Measurements from ENCODE around the gene CCDC102B.
"Not testable (repeated sequence)": the region's sequence is repeated elsewhere in the genome, so short reads cannot be mapped to it uniquely, and the experiment has no call there.

Gene CCDC102B

DNA sequence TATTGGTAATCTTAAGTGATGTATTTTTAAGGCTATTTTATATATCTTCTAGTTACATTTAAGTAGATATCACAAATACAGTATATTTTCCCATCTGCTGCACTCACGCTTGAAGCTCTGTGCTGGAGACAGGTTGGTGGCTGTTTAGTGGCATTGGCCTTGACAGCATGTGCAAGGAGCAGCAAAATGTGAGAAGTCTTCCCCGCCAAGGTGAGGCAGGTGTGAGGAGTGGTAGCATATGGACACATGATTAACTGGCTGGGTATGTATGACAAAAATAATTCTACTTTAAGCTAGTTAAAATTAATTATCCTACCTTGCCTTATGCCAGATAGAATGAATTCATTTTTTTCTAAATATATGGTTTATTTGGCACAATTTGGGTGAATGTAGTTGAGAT is 117.2 kb downstream of the CCDC102B start:
- no peak for DNase-seq

DNA sequence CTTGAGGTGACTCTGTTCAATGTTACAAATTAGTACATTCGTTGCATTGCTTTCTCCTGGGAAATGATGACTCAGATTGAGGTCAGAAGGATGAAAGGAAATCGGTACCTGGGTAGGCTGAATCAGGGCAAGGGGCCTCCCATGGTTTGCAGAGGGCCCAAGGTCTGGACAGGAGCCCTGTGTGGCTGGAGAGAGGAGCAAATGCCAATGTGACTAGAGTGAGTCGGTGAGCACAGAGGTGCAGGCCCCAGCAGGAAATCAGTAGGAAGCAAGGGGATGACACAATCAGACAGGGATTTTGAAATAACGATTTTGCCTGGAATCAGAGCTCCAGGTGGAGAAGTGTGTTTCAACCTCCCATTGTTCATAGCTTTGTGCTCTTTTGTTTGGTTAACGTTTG is 118.9 kb downstream of the CCDC102B start:
- DNase-seq: no peak

DNA sequence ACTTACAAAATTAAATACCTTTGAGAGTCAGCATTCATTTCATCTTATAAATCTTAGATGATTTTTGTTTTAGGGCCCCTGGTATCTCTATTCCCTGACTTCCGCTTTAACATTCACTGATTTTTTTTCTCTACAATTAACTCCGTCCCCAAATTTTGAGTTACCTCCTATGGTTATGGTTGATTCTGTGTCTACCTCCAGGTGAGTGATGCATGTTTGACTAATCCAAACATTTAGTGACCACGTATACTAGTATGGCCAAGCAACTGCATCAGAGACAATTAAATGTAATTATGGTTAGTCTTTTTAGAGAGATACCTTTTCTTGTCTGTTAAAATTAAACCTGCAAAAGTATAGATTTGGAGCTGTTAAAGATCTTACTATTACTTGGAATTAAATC is 120.3 kb downstream of the CCDC102B start:
- no peak for DNase-seq

DNA sequence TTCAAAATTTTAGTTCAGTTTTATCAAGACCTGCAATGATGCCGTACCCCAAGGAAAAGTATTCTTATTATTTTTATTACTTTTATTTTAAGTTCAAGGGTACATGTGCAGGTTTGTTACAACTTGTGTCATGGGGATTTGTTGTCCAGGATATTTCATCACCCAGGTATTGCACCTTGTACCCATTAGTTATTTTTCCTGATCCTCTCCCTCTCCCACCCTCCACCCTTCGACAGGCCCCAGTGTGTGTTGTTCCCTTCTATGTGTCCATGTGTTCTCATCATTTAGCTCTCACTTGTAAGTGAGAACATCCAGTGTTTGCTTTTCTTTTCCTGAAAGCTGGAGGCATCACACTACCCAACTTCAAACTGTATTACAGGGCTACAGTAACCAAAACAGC is 122.0 kb downstream of the CCDC102B start:
- no peak for DNase-seq

DNA sequence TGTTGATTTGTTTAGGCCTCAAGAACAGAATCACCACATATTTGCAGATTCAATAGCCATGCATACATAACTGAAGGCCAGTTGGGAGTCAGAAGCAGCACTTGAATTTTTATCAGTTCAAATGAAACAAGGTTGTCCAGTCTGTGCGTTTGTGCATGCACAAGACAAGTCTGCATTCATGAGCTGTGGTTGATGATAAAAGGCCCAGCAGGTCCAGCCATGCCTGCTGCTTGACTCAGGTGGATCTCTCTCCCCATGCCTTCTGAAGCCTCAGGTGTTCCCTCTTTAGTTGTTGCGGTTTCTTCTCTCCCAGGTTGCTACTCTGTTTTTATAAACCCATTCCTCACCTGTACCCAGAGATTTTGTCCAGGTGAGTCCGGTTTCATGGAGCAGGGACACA is 124.5 kb downstream of the CCDC102B start:
- no peak for DNase-seq

DNA sequence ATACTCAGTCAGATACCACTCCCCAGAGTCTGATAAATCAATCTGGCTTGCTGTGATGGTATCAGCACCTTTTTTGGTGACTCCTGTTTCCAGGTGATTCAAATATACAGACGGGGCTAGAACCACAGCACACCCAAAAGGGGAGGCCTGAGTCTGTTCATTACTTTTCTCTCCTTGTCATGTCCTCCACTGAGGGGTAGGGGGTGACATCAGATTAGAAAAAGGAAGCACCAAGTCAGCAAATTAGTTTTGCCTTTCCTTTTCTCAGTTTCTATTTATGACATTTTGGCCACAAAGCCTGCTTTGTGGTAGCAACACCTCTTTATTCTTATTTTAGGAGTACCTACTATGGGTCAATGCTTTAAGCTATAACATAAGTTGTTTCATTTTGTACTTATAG is 127.4 kb downstream of the CCDC102B start:
- no peak for DNase-seq

DNA sequence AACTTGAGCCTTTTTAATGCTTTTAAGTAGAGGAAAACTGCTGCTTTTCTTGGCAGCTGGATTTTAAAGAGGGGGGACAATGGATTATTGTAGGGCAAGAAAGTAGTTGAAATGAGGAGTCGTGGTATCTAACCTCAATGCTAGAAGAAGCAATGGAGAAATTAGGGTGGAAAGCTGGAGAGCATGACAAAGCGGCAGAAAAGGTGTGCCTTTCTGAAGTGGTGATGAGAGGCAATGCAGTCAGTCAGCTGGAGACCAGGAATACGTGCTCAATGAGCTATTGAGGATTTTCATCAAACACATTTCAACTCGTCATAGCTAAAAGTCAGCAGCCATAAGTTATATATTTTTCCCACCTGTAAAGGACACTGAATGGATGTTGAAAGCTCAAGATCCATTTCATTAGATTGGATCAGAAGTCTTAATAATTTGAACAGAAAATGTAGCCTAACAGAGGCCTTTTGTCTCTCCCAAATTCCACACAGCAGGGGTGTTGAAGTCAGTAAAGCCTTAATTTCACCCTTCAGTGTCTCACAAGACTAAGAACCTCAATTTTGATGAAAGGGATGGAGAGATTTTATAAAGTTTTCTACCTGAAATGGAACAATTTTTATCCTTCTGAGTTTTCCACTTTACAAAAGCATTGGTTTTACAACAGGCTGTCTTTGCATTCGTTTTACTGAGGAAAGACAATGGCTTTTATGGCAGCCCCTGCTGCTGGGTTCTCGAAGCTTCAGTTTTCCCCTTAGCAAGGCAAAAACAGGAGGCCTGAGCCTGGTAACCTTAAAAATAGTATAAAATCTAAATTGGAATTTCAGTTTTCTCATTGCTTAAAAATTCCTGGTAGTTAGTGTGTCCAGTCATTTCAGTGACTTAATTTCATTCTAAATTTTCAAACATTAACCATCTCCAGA is 131.1 kb downstream of the CCDC102B start:
- no peak for DNase-seq

DNA sequence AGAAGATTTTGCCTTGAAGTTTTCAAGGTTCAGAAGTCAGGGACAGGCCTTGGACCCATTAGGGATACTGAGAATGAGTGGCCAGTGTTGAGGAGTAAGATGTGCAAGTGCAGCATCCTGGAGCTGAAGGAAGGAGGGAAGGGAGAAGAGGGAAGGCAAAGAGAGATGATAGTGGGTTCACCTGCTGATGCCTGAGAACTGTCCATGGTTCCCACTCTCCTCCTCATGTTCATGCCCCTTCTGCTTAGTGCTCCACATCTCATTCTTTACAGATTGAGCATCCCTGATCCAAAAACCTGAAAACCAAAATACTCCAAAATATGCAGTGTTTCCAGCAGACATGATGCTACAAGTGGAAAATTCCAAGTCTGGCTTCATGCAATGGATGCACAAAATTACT is 137.8 kb downstream of the CCDC102B start:
- no peak for DNase-seq

DNA sequence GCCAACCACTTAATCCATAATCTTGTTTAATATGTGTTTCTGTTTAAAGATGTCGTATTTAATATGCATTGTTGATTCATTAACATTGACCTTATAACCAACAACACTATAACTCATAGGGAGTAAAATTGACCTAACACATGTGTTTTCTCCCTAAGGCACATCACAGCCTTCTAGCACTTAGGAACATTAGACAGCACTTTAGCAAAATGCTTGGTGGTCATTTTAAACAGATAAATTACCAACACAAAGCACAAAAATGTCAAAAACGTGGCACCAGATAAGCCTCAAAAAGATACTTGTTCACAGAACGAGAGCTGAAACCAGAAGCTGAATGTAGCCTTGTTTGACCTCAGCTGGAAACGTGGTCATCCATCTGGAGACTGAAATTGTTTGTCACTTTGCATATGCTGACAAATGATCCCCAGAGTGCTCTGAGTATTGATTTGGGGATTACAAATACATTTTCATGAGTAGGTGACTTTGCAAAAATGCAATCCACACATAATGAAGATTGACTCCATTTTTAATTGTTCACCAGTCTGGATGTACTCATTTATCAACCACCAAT is 139.2 kb downstream of the CCDC102B start:
- no peak for DNase-seq

DNA sequence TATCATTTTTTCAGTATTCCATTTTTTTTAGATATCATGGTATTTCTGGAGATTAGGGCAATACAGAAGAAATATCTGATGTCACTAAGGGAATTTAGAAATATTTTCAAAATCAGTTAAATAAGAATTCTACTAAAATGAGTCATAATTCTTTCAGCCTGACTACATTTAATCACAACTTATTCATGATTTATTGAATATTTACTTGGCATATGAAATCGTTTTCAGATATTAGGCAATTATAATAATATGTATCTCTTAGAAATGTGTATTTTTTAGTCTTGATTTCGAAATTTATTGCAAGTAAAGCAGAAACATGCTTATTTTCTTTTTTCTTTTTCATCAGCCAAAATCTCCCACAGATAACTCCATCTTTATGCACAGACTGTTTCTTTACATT is 142.2 kb downstream of the CCDC102B start:
- no peak for DNase-seq

DNA sequence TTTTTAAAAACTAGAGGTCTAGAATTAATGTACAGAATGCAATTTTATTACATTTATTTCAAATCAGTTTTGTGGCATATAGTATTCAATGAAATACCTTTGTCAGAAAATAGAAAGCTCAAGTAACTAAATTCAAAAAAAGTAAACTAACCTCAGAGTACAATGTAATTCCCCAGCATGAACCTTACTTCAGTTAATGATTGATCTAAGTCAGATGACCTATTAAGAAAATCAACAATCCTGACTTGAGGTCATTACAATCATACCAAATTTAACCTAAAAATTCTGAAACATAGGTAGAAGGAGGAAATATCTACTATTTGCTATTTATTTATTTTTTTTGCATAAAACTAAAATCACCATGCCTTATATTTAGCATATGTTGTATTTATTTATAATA is 142.9 kb downstream of the CCDC102B start:
- no peak for DNase-seq

DNA sequence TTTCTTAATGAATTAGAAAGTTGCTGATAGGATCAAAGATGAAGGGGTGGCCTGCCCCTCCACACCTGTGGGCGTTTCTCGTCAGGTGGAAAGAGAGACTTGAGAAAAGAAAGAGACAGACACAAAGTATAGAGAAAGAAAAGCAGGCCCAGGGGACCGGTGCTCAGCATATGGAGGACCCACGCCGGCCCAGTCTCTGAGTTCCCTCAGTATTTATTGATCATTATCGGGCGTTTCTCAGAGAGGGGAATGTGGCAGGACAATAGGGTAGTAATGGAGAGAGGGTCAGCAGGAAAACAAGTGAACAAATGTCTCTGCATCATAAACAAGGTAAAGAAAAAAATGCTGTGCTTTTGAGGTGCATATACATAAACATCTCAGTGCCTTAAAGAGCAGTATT is 144.3 kb downstream of the CCDC102B start:
- DNase-seq: no peak

DNA sequence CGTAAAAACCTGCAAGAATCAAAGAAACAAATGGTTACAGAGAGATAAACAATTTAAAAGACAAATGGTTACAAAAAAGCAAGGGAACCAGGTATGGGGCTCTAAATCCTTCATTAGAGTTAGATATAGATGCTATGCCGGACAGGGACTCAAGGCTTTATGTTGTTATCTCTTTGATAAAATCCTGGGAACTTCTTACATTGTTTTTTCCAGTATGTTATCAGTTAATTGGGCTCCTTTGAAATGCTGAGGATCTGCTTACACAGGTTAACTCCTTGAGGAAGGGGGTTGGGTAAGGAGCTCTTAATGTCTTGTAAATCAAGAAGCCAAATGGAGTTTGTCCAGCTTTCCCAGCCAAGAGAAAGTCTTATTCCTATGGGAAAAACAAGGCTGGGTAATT is 146.0 kb downstream of the CCDC102B start:
- not testable (repeated sequence) for DNase-seq

DNA sequence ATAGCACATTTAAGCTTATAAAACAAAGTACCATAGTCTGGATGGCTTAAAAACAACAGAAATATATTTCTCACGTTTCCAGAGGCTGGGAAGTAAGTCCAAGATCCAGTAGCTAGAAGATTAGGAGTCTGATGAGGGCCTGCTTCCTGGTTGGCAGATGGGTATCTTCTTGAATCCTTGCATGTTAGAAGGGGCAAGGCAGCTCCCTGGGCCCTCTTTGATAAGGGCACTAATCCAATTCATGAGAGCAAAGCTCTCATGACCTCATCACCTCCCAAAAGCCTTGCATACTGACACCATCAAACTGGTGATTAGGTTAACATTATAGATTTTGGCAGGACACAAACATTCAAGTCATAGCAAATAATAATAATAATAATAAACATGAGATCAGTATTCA is 146.4 kb downstream of the CCDC102B start:
- no peak for DNase-seq

DNA sequence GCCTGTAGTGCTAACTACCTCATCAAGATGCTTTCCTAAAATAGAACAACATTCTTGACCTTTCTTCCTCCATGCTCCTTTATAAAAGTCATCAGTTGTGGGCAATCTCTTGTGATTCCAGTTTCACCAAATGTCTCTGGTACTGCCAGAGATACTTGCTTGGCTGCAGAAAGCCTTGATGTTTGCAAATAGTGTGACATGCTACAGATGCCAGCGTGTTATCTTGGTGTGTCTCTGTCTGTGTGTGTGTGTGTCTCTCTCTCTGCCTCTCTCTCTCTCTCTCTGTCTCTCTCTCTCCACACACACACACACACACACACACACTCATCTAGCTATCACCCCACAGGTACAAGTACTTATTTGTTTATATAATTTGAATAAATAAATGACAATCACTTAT is 146.9 kb downstream of the CCDC102B start:
- no peak for DNase-seq

DNA sequence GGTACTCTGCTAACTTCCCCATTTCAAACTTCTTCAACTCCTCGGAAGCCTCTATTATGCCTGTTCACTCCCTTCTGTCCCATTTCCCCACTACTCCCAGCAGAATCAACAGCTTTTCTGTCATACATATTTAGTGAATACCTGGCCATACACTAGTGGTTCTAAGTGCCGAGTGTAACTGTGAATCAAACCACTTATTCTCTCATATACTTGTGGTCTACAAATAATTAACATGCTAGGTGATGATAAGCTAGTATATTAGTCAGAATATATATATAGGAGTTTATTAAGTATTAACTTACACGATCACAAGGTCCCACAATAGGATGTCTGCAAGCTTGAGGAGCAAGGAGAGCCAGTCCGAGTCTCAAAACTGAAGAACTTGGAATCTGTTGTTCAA is 150.7 kb downstream of the CCDC102B start:
- no peak for DNase-seq

DNA sequence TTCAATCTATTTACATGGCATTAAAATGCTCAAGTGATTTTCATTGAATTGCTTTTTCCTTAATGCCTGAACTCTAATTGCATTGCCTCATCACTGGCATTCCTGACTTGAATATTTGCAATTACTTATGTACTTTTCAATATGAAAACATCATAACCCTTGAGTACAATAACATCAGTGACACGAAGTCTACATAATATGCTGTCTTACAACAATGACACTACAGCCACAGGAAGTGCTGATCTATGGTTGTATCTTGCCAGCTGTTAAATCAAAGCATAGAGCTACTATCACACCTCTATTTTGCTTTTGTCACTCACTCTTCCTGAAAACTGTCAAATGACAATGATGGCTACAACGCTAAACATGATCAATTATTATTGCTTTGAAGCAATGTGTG is 156.9 kb downstream of the CCDC102B start:
- DNase-seq: no peak

DNA sequence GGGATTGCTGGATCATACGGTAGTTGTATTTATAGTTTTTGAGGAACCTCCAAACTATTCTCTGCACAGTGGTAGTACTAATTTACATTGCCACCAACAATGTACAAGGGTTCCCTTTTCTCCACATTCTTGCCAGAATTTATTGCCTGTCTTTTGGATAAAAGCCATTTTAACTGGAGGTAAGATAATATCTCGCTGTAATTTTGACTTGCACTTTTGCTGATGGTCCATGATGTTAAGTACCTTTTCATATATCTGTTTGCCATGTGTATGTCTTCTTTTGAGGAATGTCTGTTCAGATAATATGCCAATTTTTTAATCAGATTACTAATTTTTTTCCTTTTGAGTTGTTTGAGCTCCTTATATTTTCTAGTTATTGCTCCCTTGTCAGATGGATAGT is 158.8 kb downstream of the CCDC102B start:
- DNase-seq: no peak

DNA sequence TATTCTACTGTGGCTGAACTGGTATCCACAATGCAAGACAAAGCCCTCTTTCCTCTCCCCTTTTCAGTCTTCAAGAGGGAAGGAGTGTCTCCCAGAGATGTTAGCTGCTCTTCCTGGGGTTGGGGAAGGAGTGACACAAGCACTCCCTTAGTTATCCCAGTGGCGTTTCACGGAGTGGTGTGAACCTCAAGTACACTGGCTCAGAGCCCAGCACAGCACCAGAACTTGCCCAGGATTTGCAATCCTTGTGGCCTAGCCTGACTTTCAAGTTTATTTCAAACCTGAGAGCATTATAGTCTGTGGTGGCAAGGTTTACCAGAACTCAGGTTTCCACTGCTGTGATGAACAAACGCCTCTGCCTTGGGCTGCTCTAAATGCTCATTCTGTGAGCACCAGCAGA is 162.5 kb downstream of the CCDC102B start:
- no peak for DNase-seq

DNA sequence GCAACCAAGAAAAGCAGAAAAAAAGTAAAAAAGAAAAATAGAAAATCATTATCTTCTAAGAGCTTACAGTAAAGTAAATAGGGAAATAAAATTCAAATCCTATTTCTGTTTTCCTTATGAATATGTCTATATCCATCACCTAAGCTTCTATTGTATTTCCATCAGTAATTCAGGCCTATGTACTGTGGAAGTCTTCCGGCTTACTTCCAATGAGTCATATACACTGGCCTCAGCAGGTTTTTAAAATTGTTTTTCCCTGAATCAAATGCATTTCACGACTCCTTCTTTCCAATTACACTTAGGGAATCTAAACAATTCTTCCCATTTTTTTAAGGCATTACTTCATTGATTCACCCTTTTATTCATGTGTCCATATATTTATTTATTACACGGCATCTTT is 164.7 kb downstream of the CCDC102B start:
- DNase-seq: no peak

DNA sequence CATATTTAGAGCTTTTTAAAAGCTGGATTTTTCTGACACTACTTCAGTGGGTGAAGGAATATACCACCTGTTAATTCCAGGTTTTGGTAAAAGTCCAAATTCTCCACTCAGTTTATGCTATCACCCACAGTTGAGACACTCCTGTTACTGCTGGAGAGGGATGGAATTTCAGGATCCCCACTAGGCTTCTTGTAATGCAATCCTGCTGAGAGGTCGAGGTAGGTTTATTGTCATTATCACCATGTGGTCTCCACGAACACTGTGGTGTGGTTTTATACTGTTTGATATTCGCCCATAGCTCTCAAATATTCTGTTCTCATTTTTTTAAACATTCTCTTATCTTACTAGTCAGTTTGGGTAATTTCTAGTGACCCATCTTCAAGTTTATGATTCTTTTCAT is 167.9 kb downstream of the CCDC102B start:
- DNase-seq: no peak

DNA sequence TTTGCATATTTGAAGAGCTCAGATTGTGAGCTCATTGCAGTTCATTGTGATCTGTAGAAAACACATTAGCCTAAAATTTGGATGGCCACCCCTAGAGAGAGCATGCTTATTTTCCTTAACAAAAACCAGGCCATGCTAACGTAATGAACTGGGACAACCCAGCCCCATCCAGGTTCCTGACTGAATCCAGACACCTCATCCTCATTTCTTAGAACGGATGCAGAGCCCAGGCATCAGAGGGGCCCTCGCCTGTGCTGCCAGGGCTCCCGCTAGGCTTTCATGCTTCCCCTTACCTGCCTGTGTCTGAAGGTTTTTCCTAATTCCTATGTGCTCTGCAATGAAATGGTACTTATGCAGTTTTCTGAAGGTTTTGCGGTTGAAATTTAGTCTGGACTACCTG is 171.1 kb downstream of the CCDC102B start:
- no peak for DNase-seq

DNA sequence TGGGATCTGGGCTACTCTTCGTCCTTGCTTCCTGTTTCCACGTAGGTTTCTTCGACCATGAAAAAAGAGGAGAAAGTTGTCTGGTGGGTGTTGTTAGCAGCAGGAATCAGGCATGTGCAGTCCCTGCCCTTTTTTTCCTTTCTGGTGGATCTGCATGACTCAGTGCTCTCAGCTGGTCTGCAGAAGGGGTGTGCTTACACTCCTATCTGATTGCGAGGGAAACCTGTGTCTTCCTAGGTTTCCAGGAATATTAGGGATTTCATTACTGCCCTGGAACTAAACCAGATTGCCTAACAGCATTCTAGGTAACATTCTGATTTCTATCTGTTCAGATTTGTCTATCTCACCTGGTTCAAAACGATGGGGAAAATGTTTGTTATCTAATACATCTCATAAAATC is 174.3 kb downstream of the CCDC102B start:
- no peak for DNase-seq

DNA sequence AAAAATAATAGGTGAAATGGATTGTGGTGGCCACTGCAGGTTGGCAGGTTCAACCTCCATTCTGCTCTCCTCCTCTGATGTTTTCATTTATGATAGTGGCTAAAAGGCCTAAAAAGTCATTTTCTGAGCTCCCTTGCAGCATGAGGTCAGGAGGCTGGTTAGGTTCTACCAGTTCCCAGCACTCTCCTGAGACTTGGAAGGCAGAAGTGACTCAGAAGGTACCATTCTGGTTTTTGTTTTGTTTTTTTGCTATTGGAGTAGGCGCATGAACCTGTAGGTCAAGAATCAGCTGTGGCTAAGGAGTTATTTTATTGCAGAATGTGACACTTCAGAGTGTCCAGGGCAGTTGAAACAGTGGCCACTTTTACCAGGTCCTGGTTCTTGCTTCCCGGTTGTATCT is 181.9 kb downstream of the CCDC102B start:
- no peak for DNase-seq

DNA sequence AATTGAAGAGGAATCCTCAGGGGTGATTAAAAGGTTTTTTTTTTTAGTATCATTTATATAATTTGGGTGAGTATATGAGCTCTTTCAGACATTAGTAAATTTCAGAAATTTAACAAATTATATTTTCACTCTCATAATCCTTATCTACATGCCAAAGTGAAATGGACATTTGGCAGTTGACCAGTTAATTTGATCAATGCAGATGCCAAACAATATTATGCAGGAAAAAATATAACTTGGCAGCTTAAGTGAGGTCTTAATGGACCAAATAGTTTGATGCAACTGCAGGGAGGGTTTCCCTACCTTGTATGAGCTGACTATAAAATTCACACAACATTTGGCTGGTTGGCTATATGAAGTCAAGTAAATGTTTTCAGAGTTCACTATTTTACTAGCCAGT is 185.2 kb downstream of the CCDC102B start:
- DNase-seq: no peak

All from CD4-positive, alpha-beta T cell treated with Interleukin-4 for 1 hour (primary cell).